GM21360 (cell line): ENCODE results near the gene CCDC17.

Source experiments
- ATAC-seq: cut with Tn5 transposase; IDR thresholded peaks from one replicate; pipeline ENCODE4 v1.9.1; 2021; ENCODE audit warnings: mild to moderate bottlenecking, moderate library complexity; ENCODE audit not compliant: unreplicated experiment

The CCDC17 gene

GRCh38 chr1:45584351-45585109 is 39.3 kb downstream of the CCDC17 start:
- no peak for ATAC-seq

GRCh38 chr1:45583666-45584350 is 40.0 kb downstream of the CCDC17 start, which contains the start of gene NASP:
Gene NASP (plus strand): TSS chr1:45584041. CDS start chr1:45584147, 106 bp downstream.
- peak; percentile 39 for ATAC-seq

GRCh38 chr1:45583264-45583665 is 40.6 kb downstream of the CCDC17 start:
- peak; percentile 64 for ATAC-seq

GRCh38 chr1:45574105-45574626 is 49.7 kb downstream of the CCDC17 start:
- no peak for ATAC-seq

- no peak for ATAC-seq
These were observed 50.5 kb downstream of the CCDC17 start for GRCh38 chr1:45573231-45573804.

GRCh38 chr1:45570631-45571030 is 53.2 kb downstream of the CCDC17 start:
- ATAC-seq = no peak
